Upper lobe of left lung (tissue), 6 donors: Measurements from ENCODE around the gene EXOSC9. TPM values are rescaled to one million over a fixed set of nuclear protein-coding genes. Genes with fewer than 3 reads are reported as not detected.

Experiments
- ATAC-seq, 2 donors: fragments of 200-7000 bp; cut with Tn5 transposase; one replicate each; pipeline ENCODE4 v1.9.1; 2022; ENCODE audit warnings: mild to moderate bottlenecking in 2 of 2, moderate library complexity in 2 of 2; ENCODE audit not compliant: low FRiP score in 2 of 2
- DNase-seq, 2 donors: peaks; one replicate each; pipeline ENCODE4 v3.0.0-alpha.2; 2019 to 2020
- H3K27ac ChIP-seq, 4 donors: fragments of 200-600 bp; sonication (generic); one replicate each; pipeline ENCODE4 v1.5.1; 2016 to 2019
- H3K27me3 ChIP-seq, 4 donors: fragments of 200-600 bp; sonication (generic); one replicate each; pipeline ENCODE4 v1.5.1; 2017 to 2019
- H3K36me3 ChIP-seq, 4 donors: fragments of 200-600 bp; sonication (generic); one replicate each; pipeline ENCODE4 v1.5.1; 2016 to 2019
- H3K4me1 ChIP-seq, 4 donors: fragments of 200-600 bp; sonication (generic); one replicate each; pipeline ENCODE4 v1.5.1; 2018 to 2019
- H3K4me3 ChIP-seq, 4 donors: fragments of 200-600 bp; sonication (generic); one replicate each; pipeline ENCODE4 v1.5.1; 2017 to 2019; ENCODE audit warnings: mild to moderate bottlenecking in 2 of 4, moderate library complexity in 1 of 4
- H3K9me3 ChIP-seq, 4 donors: fragments of 200-600 bp; sonication (generic); one replicate each; pipeline ENCODE4 v1.5.1; 2018 to 2019
- CTCF ChIP-seq, 6 experiments: fragments of 450-650 bp in 4 of 6; fragments of 200-600 bp in 2 of 6; sonication (generic) in 2 of 6; IDR thresholded peaks; one replicate each; pipeline ENCODE4 v1.5.1; 2016 to 2019; ENCODE audit warnings: antibody characterized with exemption in 6 of 6
- EP300 ChIP-seq, 4 donors: sonication (generic); formaldehyde crosslinking; IDR thresholded peaks; one replicate each; pipeline ENCODE4 v1.5.1; 2017; ENCODE audit warnings: antibody characterized with exemption in 4 of 4, control low read depth in 2 of 4
- POLR2A ChIP-seq, 4 donors: fragments of 450-650 bp; IDR thresholded peaks; one replicate each; pipeline ENCODE4 v1.5.1; 2016 to 2017; ENCODE audit warnings: antibody characterized with exemption in 4 of 4, mild to moderate bottlenecking in 2 of 4
- POLR2AphosphoS5 ChIP-seq, 2 donors: sonication (generic); formaldehyde crosslinking; IDR thresholded peaks; one replicate each; pipeline ENCODE4 v1.5.1; 2017; ENCODE audit warnings: antibody characterized with exemption in 2 of 2
- WGBS, 2 donors: methylation state at CpG; one replicate each; pipeline ENCODE4 v1.1.5; 2017 to 2018; 5-methylcytosine and 5-hydroxymethylcytosine counted together
- total RNA-seq, 6 donors: library from RNA; depleted of rRNA in 4 of 6; stranded (reverse); fragments of >200 nt in 4 of 6; gene quantifications; one replicate each; pipeline versions ENCODE4 v1.1.0 to v1.2.1, GENCODE V29; 2016 to 2021
- donor health status: DM: no; HTN: no; CAD: no; lungs with moderate emphysema.
- donor health status: DM: no; HTN: yes; CAD: no; lungs with severe emphysema.

Gene EXOSC9
- total RNA-seq, 6 donors from 2014 or later, result 10.1 to 40.9 (median 17.4) TPM

- H3K9me3 ChIP-seq, result no peaks in the 10 kb centered on the region
- no peak overlapping the region for H3K27ac ChIP-seq
- DNase-seq (no peak), ATAC-seq (no peak)
- H3K4me3 ChIP-seq, result no peak overlapping the region
- H3K36me3 ChIP-seq, result peaks cover 0 to 80% (median 42%) of the 10 kb centered on the region in 4 donors
- TF ChIP-seq POLR2AphosphoS5 (IDR thresholded peaks at IDR 0.05), result no peak
- TF ChIP-seq EP300 (IDR thresholded peaks at IDR 0.05), result no peak
- TF ChIP-seq POLR2A (IDR thresholded peaks at IDR 0.05), result no peak
- no peaks in the 10 kb centered on the region for H3K27me3 ChIP-seq
- H3K4me1 ChIP-seq, result no peaks in the 10 kb centered on the region
- WGBS, 2 donors, result 91 to 96% methylated on average over 3 of the region's 3 CpGs
These were observed 15.9 kb downstream of the EXOSC9 start for GRCh38 chr4:121817006-121817405.

GRCh38 chr4:121817701-121818100 lies 16.6 kb downstream of the EXOSC9 start:
- WGBS, 2 donors, result 89 to 91% methylated on average over 1 of the region's 1 CpG
- peaks cover 0 to 73% (median 39%) of the 10 kb centered on the region in 4 donors for H3K36me3 ChIP-seq
- TF ChIP-seq CTCF (IDR thresholded peaks at IDR 0.05) (no peak), POLR2AphosphoS5 (IDR thresholded peaks at IDR 0.05) (no peak), EP300 (IDR thresholded peaks at IDR 0.05) (no peak), POLR2A (IDR thresholded peaks at IDR 0.05) (no peak)

GRCh38 chr4:121818215-121818614 lies 17.1 kb downstream of the EXOSC9 start:
- TF ChIP-seq EP300 (IDR thresholded peaks at IDR 0.05) (no peak), CTCF (IDR thresholded peaks at IDR 0.05) (no peak), POLR2AphosphoS5 (IDR thresholded peaks at IDR 0.05) (no peak), POLR2A (IDR thresholded peaks at IDR 0.05) (no peak)
- no peaks in the 10 kb centered on the region for H3K9me3 ChIP-seq
- peaks cover 0 to 68% (median 34%) of the 10 kb centered on the region in 4 donors for H3K36me3 ChIP-seq
- H3K27me3 ChIP-seq, result no peaks in the 10 kb centered on the region
- peaks cover 6 to 8% (median 6%) of the 10 kb centered on the region in 4 donors for H3K4me1 ChIP-seq
- H3K4me3 ChIP-seq, result no peak overlapping the region
- ATAC-seq (no peak), DNase-seq (no peak)
- H3K27ac ChIP-seq, result no peak overlapping the region
- WGBS, 2 donors, result 94% methylated on average over 1 of the region's 1 CpG

More at GRCh38 chr4:121817701-121818100, 16.6 kb downstream of the EXOSC9 start:
- no peak for DNase-seq
- Histone ChIP-seq H3K9me3 (no peaks in the 10 kb centered on the region), H3K27me3 (no peaks in the 10 kb centered on the region), H3K27ac (no peak overlapping the region), H3K4me1 (peaks cover under 1 to 2% (median 1%) of the 10 kb centered on the region in 4 donors), H3K4me3 (no peak overlapping the region)
- ATAC-seq, result no peak

GRCh38 chr4:121819216-121819965 lies 18.3 kb downstream of the EXOSC9 start:
- DNase-seq, result no peak
- peaks cover 0 to 56% (median 24%) of the 10 kb centered on the region in 4 donors for H3K36me3 ChIP-seq
- H3K27me3 ChIP-seq, result no peaks in the 10 kb centered on the region
- WGBS, 2 donors, result 91 to 94% methylated on average over 1 of the region's 1 CpG
- no peak overlapping the region for H3K4me3 ChIP-seq
- ATAC-seq, result no peak
- TF ChIP-seq EP300 (IDR thresholded peaks at IDR 0.05) (no peak), POLR2A (IDR thresholded peaks at IDR 0.05) (no peak), POLR2AphosphoS5 (IDR thresholded peaks at IDR 0.05) (no peak), CTCF (IDR thresholded peaks at IDR 0.05) (no peak)
- no peaks in the 10 kb centered on the region for H3K9me3 ChIP-seq
- H3K27ac ChIP-seq, result no peak overlapping the region
- peaks cover 8 to 12% (median 10%) of the 10 kb centered on the region in 4 donors for H3K4me1 ChIP-seq

GRCh38 chr4:121822047-121822446 lies 20.9 kb downstream of the EXOSC9 start:
- Histone ChIP-seq H3K4me3 (peak overlapping the region in 1 of 4 donors; percentile 80), H3K36me3 (peaks cover 0 to 32% (median 6%) of the 10 kb centered on the region in 4 donors), H3K27me3 (no peaks in the 10 kb centered on the region), H3K4me1 (peaks cover 8 to 12% (median 10%) of the 10 kb centered on the region in 4 donors), H3K9me3 (no peaks in the 10 kb centered on the region), H3K27ac (no peak overlapping the region)
- no peak for ATAC-seq
- no peak for TF ChIP-seq POLR2AphosphoS5 (IDR thresholded peaks at IDR 0.05)
- TF ChIP-seq EP300 (IDR thresholded peaks at IDR 0.05), result no peak
- no peak for TF ChIP-seq POLR2A (IDR thresholded peaks at IDR 0.05)
- no peak for TF ChIP-seq CTCF (IDR thresholded peaks at IDR 0.05)
- WGBS, 2 donors, result 92 to 100% methylated on average over 1 of the region's 1 CpG
- DNase-seq, result no peak
